Activated CD8-positive, alpha-beta memory T cell treated with anti-CD3 and anti-CD28 coated beads, Interleukin-2, amount 50 U/mL, for 24 hours (primary cell): Measurements from ENCODE around the gene RDH12.
"Not testable (repeated sequence)": the region's sequence is repeated elsewhere in the genome, so short reads cannot be mapped to it uniquely, and the experiment has no call there.

Source experiments
- DNase-seq: peaks from one replicate; pipeline ENCODE4 v3.0.0-alpha.2; 2020; ENCODE audit errors: extremely low read depth

Gene RDH12

DNA sequence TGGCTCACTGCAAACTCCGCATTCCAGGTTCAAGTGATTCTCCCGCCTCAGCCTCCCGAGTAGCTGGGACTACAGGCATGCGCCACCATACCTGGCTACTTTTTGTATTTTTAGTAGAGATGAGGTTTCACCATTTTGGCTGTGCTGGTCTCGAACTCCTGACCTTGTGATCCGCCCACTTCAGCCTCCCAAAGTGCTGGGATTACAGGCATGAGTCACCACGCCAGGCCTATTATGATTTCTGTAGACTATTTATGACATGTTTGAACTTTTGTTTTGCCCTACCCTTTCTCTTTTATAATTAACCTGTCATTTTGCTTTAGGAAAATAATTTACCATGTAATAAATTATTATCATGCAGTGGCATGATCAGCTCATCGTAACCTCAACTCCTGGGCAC lies at the start of gene RDH12:
TSS of gene RDH12 (plus strand) at position 395 of the 400 bp plus-strand sequence. CDS start 20,757 bp downstream, outside the sequence.
- DNase-seq = not testable (repeated sequence)

DNA sequence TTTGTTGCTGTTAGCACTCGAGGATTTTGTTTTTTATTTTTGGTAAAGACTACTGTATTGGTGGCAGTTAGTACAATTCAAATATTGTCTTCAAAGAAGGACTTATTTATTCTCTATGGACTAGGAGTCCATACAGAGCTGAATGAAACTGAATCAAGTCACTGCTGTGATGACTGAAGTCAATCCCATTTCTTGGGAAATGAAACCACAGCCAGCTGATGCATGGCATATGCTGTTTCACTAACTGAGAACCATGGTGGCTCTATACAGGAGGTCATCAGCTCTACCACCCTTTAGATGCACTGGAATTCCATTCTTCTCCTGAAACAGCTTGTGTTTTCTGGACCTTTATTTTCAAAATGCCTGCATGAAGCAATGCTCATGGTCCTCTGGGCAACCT lies 49.5 kb upstream of the RDH12 start:
- no peak for DNase-seq

DNA sequence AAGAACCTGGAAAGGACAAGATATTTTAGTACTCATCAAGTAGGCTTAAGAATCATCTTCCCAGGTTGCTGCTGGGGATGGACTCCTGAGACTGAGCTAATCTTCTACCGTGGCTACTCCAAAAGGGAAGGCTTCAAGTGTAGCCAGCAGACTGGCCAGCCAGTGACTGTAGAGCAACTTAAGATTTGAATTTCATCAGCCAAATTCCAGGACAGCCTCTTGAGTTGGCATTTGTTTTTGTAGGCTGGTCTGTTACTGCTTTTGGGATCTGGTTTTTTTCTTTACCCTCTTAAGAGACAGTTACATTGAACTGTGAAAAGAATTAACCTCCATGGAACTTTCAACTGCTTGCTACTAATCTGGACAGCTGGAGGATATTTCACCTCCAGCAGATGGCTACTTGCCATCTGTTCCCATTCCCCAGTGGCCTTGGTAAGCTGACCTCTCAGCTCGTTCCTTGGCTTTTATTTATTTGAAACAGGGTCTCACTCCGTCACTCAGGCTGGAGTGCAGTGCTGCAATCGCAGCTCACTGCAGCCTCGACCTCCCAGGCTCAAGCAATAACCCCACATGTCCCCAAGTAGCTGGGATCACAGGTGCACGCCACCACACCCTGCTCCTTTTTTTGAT lies 47.9 kb upstream of the RDH12 start:
- DNase-seq = no peak

DNA sequence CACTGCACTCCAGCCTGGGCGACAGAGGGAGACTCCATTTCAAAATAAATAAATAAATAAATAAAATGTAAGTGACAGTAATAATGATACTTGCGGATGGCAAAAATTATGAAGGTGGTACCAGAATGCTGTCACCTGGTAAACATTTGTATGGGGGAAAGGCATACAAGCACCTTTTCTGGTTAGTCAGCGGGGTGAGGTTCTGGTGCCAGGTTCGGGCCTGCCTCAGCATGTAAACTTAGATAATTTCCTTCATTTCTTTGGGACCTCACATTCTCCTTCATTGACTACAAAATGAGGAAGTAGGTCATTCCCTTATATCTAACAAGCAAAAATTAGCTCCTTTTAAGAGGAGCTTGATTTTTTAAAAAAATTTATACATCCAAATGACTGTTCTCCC lies 38.1 kb upstream of the RDH12 start:
- DNase-seq = no peak

- DNase-seq = no peak
Observed at GRCh38 chr14:67665868-67666267, 35.8 kb upstream of the RDH12 start.

DNA sequence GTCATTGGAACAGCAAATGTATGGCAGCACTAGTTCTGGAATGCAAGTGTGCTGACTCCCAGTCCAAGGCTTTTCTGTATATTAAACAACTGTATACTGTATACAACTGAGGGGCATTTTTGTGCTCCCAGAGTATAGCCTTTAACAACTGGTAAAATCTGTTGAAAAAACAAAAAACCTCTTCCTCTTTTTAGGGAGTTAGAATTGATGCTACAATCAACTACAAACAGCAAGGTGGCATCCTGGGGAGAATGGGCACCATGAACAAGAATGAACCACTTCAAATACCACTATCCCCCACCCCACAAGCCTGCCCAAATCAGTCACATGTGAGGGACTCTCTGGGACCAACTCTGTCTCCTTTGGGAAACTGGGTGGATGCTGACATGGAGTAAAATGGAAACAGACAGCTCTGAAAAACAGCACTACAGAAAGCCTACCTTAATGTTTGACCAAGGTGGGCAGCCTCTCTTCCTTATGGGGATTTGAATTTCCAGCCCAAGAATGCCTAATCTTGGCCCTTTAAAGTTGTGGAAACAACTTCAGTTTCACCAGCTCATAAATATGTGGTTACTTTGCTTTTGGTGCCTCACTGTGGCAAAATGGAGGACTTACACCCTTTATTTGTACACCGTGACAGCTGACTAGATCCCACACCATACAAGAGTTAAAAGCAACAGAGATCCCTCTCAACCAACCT lies 34.8 kb upstream of the RDH12 start:
- DNase-seq = no peak

DNA sequence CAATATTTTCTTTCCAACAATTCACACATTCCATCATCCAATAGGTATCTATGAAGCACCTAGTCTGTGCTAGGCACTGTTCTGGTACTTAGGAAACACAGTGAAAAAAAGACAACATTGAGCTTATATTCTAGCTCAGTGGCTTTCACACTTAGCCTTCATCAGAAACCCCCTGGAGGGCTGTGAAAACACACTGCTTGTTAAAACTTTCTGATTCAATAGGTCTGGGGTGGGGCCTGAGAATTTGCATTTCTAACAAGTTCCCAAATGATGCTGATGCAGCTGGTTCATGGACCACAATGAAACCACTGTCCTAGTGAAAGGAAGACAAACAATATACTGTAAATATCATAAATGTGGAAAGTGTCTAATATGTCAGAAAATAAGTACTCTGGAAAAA lies 33.1 kb upstream of the RDH12 start:
- no peak for DNase-seq

DNA sequence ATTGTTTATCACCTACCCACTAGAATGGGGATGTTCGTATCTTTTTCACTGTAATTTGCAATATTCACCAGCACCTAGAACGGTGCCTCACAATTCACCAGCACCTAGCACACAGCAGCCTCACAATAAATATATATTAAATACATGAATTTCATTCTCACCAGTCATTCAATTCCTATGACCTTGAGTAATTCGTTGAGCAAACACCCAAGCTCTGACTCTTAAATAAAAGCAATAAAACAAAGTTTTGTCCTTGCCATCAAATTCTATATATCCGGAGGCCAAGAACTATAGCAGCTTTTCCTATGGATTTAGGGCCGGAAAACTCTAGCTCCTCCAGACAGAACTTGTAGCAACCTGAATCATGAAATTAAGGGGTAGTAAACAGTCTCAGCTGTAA lies 28.2 kb upstream of the RDH12 start:
- DNase-seq = no peak

DNA sequence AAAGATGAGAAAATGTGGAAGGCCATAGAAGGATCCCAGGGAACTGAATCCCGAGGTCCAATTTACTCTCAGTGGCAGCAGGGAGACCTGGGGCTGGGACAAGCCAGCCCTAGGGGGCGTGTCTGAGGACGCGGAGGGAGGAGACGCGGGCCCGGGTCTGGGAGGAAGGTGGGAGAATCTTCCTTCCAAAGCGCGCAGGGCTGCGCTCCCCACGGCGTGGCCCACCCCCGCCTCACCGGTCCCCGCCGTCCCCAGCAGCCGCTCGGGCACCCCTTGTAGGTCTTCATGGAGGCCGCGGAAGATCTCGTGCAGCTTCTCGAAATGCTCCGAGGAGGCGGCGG lies 27.6 kb upstream of the RDH12 start:
- DNase-seq = no peak

DNA sequence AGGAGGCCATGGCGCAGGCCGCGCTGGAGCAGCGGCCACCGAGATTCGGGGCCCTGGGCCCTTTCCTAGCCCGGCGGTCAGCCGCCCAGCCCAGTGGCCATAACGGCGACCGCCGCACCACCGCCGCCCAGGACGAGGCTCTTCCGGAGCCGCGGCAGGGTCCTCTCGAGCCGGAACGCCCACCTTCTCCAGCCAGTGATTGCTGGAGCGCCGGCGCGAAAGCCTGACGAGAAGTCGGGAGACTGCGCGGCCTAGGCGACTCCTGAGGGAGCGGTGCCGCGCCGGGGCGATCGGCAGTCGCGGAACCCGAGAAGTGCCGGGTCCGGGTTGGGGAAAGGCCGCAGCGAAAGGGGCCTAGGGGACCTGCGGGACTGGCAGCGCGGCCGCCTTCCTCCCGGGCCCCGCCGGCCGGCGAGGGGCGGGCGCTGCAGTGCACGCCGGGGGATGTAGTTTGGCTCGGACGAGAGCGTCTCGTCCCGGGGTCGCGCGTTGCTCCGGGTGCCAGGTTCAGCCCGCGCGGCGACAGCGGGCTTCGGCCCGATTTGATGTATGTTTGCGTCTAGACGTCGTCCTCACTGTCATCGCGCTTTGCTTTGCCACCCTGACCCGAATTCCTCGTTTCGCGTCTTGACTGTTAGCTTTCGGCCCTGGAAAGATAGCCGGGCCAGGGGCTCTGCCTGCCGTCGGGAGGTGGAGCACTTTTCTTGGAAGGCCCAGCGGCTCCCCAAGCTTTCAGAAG lies 27.0 kb upstream of the RDH12 start, which contains the start of gene VTI1B:
TSS of gene VTI1B (minus strand) at position 153 of the 739 bp plus-strand sequence. CDS start at position 10, 143 bp downstream.
- peak; percentile 39 for DNase-seq

GRCh38 chr14:67675219-67675582 lies 26.5 kb upstream of the RDH12 start:
- DNase-seq = no peak

DNA sequence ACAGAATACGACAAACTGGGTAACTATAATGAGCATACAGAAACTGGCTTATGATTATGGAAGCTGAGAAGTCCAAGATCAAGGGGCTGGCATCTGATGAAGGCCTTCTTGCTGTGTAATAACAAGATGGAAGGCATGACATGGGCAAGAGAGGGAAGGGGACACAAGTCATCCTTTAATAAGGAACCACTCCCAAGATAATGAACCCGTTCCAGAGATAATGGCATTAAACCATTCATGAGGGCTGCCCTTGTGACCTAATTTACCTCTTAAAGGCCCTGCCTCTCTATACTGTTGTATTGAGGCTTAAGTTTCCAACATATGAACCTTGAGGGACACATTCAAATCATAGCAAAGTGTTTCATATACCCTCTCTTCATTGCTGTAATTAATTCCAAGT lies 22.7 kb upstream of the RDH12 start:
- DNase-seq = no peak

- no peak for DNase-seq
Observed at GRCh38 chr14:67680121-67680602, 21.5 kb upstream of the RDH12 start.

DNA sequence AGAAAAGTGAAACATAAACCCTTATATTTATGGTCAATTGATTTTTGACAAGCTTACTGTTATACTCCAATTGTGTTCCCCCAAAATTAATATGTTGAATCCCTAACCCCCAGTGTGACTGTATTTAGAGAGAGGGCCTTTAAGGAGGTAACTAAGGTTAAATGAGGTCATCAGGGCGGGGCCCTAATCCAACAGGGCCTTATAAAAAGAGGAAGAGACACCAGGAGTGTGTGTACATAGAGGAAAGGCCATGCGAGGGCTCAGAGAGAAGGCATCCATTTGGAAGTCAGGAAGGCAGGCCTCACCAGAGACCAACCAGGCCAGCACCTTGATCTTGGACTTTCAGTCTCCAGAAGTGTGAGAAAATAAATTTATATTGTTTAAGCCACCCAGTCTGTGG lies 20.7 kb upstream of the RDH12 start:
- no peak for DNase-seq

DNA sequence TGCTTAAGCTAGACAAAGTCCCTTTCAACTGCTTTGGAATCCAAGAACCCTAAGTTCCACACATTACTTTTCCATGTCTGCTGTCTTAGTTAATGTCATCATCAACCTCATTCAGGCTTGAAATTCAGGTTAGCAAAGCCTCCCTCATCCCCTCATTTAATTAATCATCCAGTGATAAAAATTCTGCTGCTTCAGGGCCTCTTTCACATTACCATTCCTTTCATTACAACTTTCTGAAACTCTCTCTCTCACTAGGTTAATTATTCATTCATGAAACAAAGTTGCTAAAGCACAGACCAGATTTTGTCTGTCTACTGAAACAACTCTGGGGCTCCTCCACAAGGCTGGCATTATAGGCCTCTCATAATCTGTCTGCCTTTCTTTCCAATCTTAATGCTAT lies 17.8 kb upstream of the RDH12 start:
- no peak for DNase-seq

DNA sequence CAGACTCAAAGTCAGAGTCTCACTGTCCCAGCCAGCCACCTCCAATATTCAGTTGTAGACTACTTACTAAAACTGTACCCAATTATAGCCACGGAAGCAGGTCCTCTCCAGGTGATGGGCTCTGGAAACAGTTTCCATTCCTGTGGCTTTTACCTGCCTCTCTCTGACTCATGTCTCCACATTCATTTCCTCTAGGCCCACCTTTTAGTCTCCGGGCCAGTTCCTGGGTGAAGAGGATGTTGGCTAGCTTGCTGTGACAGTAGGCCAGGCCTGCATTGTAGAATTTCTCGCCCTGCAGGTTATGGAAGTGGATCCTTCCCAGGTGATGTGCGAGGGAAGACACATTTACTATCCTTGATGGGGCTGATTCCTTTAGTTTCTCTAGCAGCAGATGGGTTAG lies 11.7 kb upstream of the RDH12 start:
- DNase-seq = no peak

GRCh38 chr14:67694791-67695393 lies 6.8 kb upstream of the RDH12 start:
- DNase-seq = peak; percentile 44

DNA sequence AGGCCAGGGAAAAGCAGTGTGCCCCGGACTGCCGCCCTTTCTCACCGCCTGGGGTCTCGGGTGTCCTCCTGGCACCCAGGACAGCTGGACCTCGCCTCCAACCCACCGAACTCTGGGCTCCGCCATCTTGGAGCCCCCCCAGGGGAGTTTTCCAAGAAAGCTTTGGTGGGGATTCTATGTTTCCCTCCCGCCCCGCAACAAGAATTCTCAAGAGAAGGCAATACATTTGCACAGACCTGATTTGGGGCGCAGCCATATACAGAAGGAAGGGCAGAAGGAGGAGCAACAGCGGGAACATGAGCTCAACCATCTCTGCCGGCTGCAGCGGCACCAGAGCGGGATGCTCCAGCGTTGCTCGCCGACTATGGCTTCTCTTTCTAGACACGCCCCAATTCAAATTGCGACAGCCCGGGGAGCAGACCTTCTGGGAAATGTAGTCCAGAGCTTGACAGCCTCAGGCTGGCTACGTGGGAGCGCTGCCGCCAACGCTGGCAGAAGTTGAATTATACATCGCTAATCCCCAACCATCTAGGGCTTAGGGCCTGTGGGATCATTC lies 6.2 kb upstream of the RDH12 start, which contains the start of gene RDH11:
TSS of gene RDH11 (minus strand) at position 371 of the 556 bp plus-strand sequence. CDS start at position 310, 61 bp downstream.
- DNase-seq = peak; percentile 65

DNA sequence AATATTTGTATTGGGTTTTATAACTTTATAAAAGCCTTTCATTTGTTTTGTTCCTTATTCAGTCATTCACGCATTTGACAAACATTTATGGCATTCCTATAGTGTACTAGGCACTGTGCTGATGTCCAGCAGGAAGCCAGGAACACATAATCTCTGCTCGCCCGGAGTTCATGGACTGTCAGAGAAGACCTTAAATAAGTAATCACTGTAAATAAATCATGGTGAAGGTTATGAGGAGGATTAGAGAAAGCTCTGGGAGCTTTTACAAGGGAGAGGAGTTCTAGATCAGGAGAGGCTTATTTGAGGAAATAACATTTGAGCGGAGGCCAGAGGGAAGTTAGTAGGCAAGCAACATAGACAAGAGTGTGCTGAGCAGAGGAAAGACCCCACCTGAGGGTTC lies 4.7 kb upstream of the RDH12 start:
- no peak for DNase-seq

DNA sequence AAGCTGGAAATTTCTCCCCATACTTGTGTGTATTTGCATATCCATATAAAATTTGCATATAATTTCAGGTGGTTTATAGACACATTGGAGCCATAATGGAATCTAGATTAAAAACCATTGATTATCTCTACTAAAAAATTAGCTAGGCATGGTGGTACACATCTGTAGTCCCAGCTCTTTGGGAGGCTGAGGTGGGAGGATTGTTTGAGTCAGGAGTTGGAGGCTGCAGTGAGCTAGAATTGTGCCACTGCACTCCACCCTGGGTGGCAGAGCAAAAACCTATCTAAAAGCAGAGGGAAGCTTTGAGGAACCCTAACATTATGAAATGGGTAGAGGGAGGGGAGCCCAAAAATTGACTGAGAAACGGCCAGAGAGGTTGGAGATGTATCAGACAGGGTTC lies 3.5 kb upstream of the RDH12 start:
- no peak for DNase-seq

- no peak for DNase-seq
Observed at GRCh38 chr14:67703997-67704396, 2.3 kb downstream of the RDH12 start.

GRCh38 chr14:67704484-67705089 lies 2.9 kb downstream of the RDH12 start:
- DNase-seq = no peak
